Measurements from ENCODE around the gene MTERF1. TPM values are rescaled to one million over a fixed set of nuclear protein-coding genes. Genes with fewer than 3 reads are reported as not detected.

The MTERF1 gene
- total RNA-seq, 1 donor from 2014 or later, result 5.0 TPM

DNA sequence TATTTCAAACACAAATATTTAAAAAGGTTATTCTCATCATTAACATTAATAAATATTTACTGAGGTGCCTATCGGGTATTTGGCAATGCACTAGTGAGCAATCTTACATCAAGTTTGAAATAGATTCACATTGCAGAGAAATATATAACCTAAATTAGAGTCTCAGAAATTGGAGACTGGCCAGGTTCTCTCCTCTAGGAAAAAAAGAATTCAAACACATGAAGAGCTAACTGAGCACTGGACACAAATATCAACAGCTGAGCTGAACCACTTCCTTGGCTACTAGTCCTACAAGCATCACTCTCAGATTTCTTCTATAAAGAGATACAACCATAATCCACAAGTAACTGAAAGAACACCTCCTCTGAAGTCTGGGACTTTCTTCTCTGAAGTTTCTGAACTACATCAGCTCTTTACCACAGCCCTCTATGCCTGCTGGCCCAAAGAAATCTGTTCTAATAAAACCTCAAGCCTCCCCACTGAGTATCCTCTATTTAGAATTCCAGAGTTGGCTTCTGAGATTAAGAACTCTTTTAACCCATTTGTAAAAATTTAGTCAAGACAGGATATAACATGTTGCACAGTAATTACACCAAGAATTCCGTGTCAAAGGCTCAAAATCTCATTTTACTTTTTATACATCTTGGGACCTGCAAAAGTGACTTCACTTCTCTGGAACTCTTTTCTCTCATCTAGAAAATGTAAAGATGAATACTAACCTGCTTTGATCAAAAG lies 45.2 kb downstream of the MTERF1 start:
- H3K27ac ChIP-seq, result no peak overlapping the region
- TF ChIP-seq, protein P1, sequence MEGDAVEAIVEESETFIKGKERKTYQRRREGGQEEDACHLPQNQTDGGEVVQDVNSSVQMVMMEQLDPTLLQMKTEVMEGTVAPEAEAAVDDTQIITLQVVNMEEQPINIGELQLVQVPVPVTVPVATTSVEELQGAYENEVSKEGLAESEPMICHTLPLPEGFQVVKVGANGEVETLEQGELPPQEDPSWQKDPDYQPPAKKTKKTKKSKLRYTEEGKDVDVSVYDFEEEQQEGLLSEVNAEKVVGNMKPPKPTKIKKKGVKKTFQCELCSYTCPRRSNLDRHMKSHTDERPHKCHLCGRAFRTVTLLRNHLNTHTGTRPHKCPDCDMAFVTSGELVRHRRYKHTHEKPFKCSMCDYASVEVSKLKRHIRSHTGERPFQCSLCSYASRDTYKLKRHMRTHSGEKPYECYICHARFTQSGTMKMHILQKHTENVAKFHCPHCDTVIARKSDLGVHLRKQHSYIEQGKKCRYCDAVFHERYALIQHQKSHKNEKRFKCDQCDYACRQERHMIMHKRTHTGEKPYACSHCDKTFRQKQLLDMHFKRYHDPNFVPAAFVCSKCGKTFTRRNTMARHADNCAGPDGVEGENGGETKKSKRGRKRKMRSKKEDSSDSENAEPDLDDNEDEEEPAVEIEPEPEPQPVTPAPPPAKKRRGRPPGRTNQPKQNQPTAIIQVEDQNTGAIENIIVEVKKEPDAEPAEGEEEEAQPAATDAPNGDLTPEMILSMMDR (IDR thresholded peaks at IDR 0.05), result no peak
- H3K4me3 ChIP-seq, result no peak overlapping the region
- H3K4me1 ChIP-seq, result no peaks in the 10 kb centered on the region
- intact Hi-C loops (cut with DNase I), result loop anchor here (10.0 kb wide), 1 partner anchor 610 kb away; the partner anchor contains the start of gene GATAD1
- DNase-seq (ENCODE audit: low spot score in 2 of 2), result no peak
- no peaks in the 10 kb centered on the region for H3K9me3 ChIP-seq
- H3K36me3 ChIP-seq, result no peaks in the 10 kb centered on the region
- H3K27me3 ChIP-seq, result no peaks in the 10 kb centered on the region

DNA sequence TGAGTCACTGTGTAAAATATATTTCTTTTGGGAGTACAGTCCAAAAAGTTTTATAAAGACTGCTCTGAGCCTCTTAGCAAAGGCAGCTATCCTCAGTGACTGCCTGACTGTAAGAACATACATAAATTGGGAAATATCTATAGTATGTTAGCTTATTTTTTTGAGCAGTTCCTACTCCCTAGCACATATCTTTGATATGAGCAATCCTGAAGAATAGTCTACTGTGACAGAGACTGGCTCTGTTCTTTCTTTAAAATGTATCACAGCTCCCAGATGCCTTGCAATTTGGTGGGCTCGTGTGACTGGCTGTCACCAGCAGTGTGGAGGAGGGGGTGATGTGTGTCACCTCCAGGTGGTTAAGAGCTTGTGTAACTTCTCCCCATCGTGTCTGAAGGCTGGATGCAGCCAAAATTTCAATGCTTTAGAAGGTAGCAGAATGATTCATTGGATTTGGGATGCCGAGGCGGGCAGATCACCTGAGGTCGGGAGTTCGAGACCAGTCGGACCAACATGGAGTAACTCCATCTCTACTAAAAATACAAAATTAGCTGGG lies 47.9 kb downstream of the MTERF1 start:
- intact Hi-C loops (cut with DNase I), result loop anchor here (10.0 kb wide), 1 partner anchor 612 kb away; the partner anchor contains the start of gene GATAD1
- Histone ChIP-seq H3K36me3 (no peaks in the 10 kb centered on the region), H3K4me1 (no peaks in the 10 kb centered on the region), H3K4me3 (no peak overlapping the region), H3K27ac (no peak overlapping the region), H3K9me3 (no peaks in the 10 kb centered on the region), H3K27me3 (no peaks in the 10 kb centered on the region)
- DNase-seq (ENCODE audit: low spot score in 2 of 2), result no peak
- TF ChIP-seq, protein P1 (IDR thresholded peaks at IDR 0.05), result no peak

DNA sequence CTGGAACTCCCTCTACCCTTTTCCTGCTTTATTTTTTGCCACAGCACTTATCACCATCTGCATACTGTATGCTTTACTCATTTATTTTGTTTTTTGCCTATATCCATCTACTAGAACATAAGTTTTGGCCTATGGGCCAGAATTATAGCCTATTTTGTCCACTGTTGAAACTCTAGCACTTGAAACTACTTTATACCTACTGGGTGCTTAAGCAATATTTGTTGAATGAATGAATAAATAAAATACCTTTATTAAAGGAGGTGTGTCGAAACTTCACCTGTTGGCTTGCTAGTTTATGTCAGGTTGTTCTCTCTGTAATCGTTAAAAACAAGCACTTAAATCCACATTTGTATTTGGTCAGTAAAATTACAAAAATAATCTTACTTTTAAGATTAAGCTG lies 53.3 kb downstream of the MTERF1 start:
- peaks cover 0 to 26% of the 10 kb centered on the region in 2 donors for H3K9me3 ChIP-seq
- H3K4me1 ChIP-seq, result no peaks in the 10 kb centered on the region
- TF ChIP-seq, protein P1 (IDR thresholded peaks at IDR 0.05), result no peak
- H3K36me3 ChIP-seq, result no peaks in the 10 kb centered on the region
- DNase-seq (ENCODE audit: low spot score in 2 of 2), result no peak
- no peak overlapping the region for H3K27ac ChIP-seq
- no peak overlapping the region for H3K4me3 ChIP-seq
- H3K27me3 ChIP-seq, result no peaks in the 10 kb centered on the region
- intact Hi-C loops (cut with DNase I), result no loop called here

DNA sequence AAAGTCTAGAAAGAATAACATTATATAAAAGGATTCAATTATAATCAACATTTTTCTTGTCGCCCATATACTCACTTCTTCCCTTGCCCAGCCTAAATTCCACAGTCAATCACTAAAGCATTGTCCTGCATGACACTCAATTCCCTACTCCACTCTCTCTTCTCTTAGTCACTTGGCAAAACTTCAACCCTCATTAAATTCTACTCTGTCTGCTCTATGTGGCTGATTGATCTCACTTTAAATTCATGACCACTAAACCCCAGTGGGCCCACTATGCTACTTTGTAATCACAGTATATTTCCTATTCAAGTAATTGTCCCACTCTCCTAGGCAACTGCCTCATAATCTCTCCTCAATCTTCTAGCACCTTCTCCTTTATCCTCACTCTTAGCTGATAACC lies 54.1 kb downstream of the MTERF1 start:
- Histone ChIP-seq H3K4me3 (no peak overlapping the region), H3K4me1 (no peaks in the 10 kb centered on the region), H3K36me3 (no peaks in the 10 kb centered on the region), H3K27me3 (no peaks in the 10 kb centered on the region), H3K9me3 (peaks cover 5 to 33% of the 10 kb centered on the region in 2 donors), H3K27ac (no peak overlapping the region)
- intact Hi-C loops (cut with DNase I), result no loop called here
- TF ChIP-seq, protein P1 (IDR thresholded peaks at IDR 0.05), result no peak
- no peak for DNase-seq (ENCODE audit: low spot score in 2 of 2)

DNA sequence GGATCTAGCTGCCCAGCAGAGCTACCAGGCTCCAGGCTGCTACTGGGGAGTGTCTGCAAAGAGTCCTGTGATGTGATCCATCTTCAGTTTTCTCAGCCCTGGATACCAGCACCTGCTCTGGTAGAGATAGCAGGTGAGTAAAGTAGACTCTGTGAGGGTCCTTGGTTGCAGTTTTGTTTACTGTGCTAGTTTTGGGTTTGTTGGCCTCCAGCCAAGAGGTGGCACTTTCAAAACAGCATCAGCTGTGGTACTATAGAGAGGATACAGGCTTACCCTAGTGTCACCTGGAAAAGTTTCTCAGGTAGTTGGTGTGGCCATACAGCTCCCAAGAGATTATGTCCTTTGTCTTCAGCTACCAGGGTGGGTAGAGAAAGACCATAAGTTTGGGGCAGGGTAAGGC lies 56.3 kb downstream of the MTERF1 start:
- no peak for DNase-seq (ENCODE audit: low spot score in 2 of 2)
- Histone ChIP-seq H3K27me3 (no peaks in the 10 kb centered on the region), H3K9me3 (peaks cover 8 to 46% of the 10 kb centered on the region in 2 donors), H3K27ac (no peak overlapping the region), H3K36me3 (no peaks in the 10 kb centered on the region), H3K4me3 (no peak overlapping the region), H3K4me1 (no peaks in the 10 kb centered on the region)
- TF ChIP-seq, protein P1 (IDR thresholded peaks at IDR 0.05), result no peak
- intact Hi-C loops (cut with DNase I), result no loop called here

Other genes with a start within 250 kb of the MTERF1 start
- 14.4 TPM for gene AKAP9, start 60.2 kb upstream of the MTERF1 start, total RNA-seq